IPS-20b (cell line): ENCODE results near the gene PDE6B.
"Not testable (repeated sequence)": the region's sequence is repeated elsewhere in the genome, so short reads cannot be mapped to it uniquely, and the experiment has no call there.

Experiments used
- H3K27ac ChIP-seq: one replicate; pipeline ENCODE4 v1.5.1; 2013; ENCODE audit warnings: low read length
- H3K27me3 ChIP-seq: 2 replicates; pipeline ENCODE4 v1.6.1; 2013; ENCODE audit warnings: mild to moderate bottlenecking, low read length, inconsistent platforms; ENCODE audit not compliant: insufficient read depth
- H3K36me3 ChIP-seq: 2 replicates; pipeline ENCODE4 v1.6.1; 2013; ENCODE audit warnings: low read depth, mild to moderate bottlenecking, inconsistent platforms, low read length, moderate library complexity; ENCODE audit not compliant: insufficient read depth
- H3K4me1 ChIP-seq: 2 replicates; pipeline ENCODE4 v1.6.1; 2013; ENCODE audit warnings: mild to moderate bottlenecking, control low read depth, inconsistent platforms, low read length, moderate library complexity; ENCODE audit not compliant: insufficient read depth
- H3K4me3 ChIP-seq: 2 replicates; pipeline ENCODE4 v1.5.1; 2013; ENCODE audit warnings: mild to moderate bottlenecking, low read length, inconsistent platforms
- H3K9ac ChIP-seq: 2 replicates; pipeline ENCODE4 v1.6.1; 2013; ENCODE audit warnings: low read depth, mild to moderate bottlenecking, inconsistent platforms, low read length, moderate library complexity
- H3K9me3 ChIP-seq: 2 replicates; pipeline ENCODE4 v1.6.1; 2013; ENCODE audit warnings: mild to moderate bottlenecking, low read depth, low read length, inconsistent platforms; ENCODE audit not compliant: insufficient read depth

The PDE6B gene

GRCh38 chr4:587671-588350, 37.6 kb upstream of the PDE6B start:
- Histone ChIP-seq H3K9me3 (peaks cover 3% of the 10 kb centered on the region; the same call in 1 of the 2 replicates), H3K9ac (no peak overlapping the region), H3K4me3 (no peak overlapping the region), H3K4me1 (no peaks in the 10 kb centered on the region), H3K36me3 (no peaks in the 10 kb centered on the region), H3K27ac (no peak overlapping the region), H3K27me3 (no peaks in the 10 kb centered on the region; the same call in 1 of the 2 replicates)

GRCh38 chr4:588351-588849, 37.0 kb upstream of the PDE6B start:
- Histone ChIP-seq H3K9ac (no peak overlapping the region), H3K27me3 (no peaks in the 10 kb centered on the region; the same call in 1 of the 2 replicates), H3K27ac (no peak overlapping the region), H3K4me1 (no peaks in the 10 kb centered on the region), H3K9me3 (peaks cover 3% of the 10 kb centered on the region; the same call in 1 of the 2 replicates), H3K4me3 (no peak overlapping the region), H3K36me3 (no peaks in the 10 kb centered on the region)

- no peaks in the 10 kb centered on the region; the same call in 1 of the 2 replicates for H3K27me3 ChIP-seq
- H3K4me3 ChIP-seq, result no peak overlapping the region
- H3K4me1 ChIP-seq, result no peaks in the 10 kb centered on the region
- no peaks in the 10 kb centered on the region for H3K36me3 ChIP-seq
- no peaks in the 10 kb centered on the region for H3K9me3 ChIP-seq
- no peak overlapping the region for H3K9ac ChIP-seq
- H3K27ac ChIP-seq, result no peak overlapping the region
Measured at GRCh38 chr4:589219-589963, 36.0 kb upstream of the PDE6B start.

GRCh38 chr4:590313-590841, 35.0 kb upstream of the PDE6B start:
- no peak overlapping the region for H3K4me3 ChIP-seq
- no peak overlapping the region for H3K9ac ChIP-seq
- no peaks in the 10 kb centered on the region; the same call in 1 of the 2 replicates for H3K27me3 ChIP-seq
- H3K36me3 ChIP-seq, result no peaks in the 10 kb centered on the region
- no peak overlapping the region for H3K27ac ChIP-seq
- no peaks in the 10 kb centered on the region for H3K4me1 ChIP-seq
- no peaks in the 10 kb centered on the region for H3K9me3 ChIP-seq

- H3K9me3 ChIP-seq, H3K4me3 ChIP-seq, H3K27me3 ChIP-seq, H3K4me1 ChIP-seq, H3K9ac ChIP-seq, H3K27ac ChIP-seq, H3K36me3 ChIP-seq: not testable (repeated sequence)
Measured at GRCh38 chr4:592178-592577, 33.2 kb upstream of the PDE6B start.

- H3K27me3 ChIP-seq, result no peaks in the 10 kb centered on the region; the same call in 1 of the 2 replicates
- H3K27ac ChIP-seq, result no peak overlapping the region
- no peak overlapping the region for H3K4me3 ChIP-seq
- H3K36me3 ChIP-seq, result no peaks in the 10 kb centered on the region
- H3K9me3 ChIP-seq, result no peaks in the 10 kb centered on the region
- H3K9ac ChIP-seq, result no peak overlapping the region
- H3K4me1 ChIP-seq, result no peaks in the 10 kb centered on the region
Measured at GRCh38 chr4:592825-593520, 32.4 kb upstream of the PDE6B start.

- Histone ChIP-seq H3K27me3 (peaks cover 7% of the 10 kb centered on the region; the same call in 1 of the 2 replicates), H3K9me3 (no peaks in the 10 kb centered on the region), H3K4me3 (no peak overlapping the region), H3K9ac (no peak overlapping the region), H3K27ac (no peak overlapping the region), H3K4me1 (peaks cover 4% of the 10 kb centered on the region; the same call in 1 of the 2 replicates), H3K36me3 (no peaks in the 10 kb centered on the region)
Measured at GRCh38 chr4:598925-599324, 26.4 kb upstream of the PDE6B start.

GRCh38 chr4:600166-600565, 25.2 kb upstream of the PDE6B start:
- Histone ChIP-seq H3K4me3 (no peak overlapping the region), H3K27me3 (peaks cover 7% of the 10 kb centered on the region; the same call in 1 of the 2 replicates), H3K27ac (no peak overlapping the region), H3K36me3 (no peaks in the 10 kb centered on the region), H3K9me3 (no peaks in the 10 kb centered on the region), H3K9ac (no peak overlapping the region), H3K4me1 (peaks cover 4% of the 10 kb centered on the region; the same call in 1 of the 2 replicates)

- H3K9ac ChIP-seq, result no peak overlapping the region
- H3K9me3 ChIP-seq, result no peaks in the 10 kb centered on the region
- H3K4me3 ChIP-seq, result no peak overlapping the region
- H3K27ac ChIP-seq, result no peak overlapping the region
- H3K4me1 ChIP-seq, result peaks cover 4% of the 10 kb centered on the region; the same call in 1 of the 2 replicates
- peaks cover 7% of the 10 kb centered on the region; the same call in 1 of the 2 replicates for H3K27me3 ChIP-seq
- H3K36me3 ChIP-seq, result no peaks in the 10 kb centered on the region
Measured at GRCh38 chr4:600850-601515, 24.4 kb upstream of the PDE6B start.

GRCh38 chr4:601612-602558, 23.5 kb upstream of the PDE6B start:
- no peak overlapping the region for H3K27ac ChIP-seq
- no peak overlapping the region for H3K4me3 ChIP-seq
- H3K27me3 ChIP-seq, result peaks cover 7% of the 10 kb centered on the region; the same call in 1 of the 2 replicates
- H3K9ac ChIP-seq, result no peak overlapping the region
- no peaks in the 10 kb centered on the region for H3K9me3 ChIP-seq
- no peaks in the 10 kb centered on the region for H3K36me3 ChIP-seq
- H3K4me1 ChIP-seq, result peaks cover 4% of the 10 kb centered on the region; the same call in 1 of the 2 replicates
